Omental fat pad (tissue), 4 donors: Measurements from ENCODE around the gene PACSIN2. TPM values are rescaled to one million over a fixed set of nuclear protein-coding genes. Genes with fewer than 3 reads are reported as not detected.
"Not testable (repeated sequence)": the region's sequence is repeated elsewhere in the genome, so short reads cannot be mapped to it uniquely, and the experiment has no call there.

Experiments used
- ATAC-seq: fragments of 150-250 bp; one replicate; pipeline ENCODE4 v1.9.1; 2016; ENCODE audit warnings: mild to moderate bottlenecking, moderate library complexity; ENCODE audit not compliant: low FRiP score
- DNase-seq: peaks from one replicate; pipeline ENCODE4 v3.0.0-alpha.2; 2019; ENCODE audit warnings: low spot score
- total RNA-seq, 4 donors: library from RNA; depleted of rRNA; stranded (reverse); fragments of >200 nt; gene quantifications; one replicate each; pipeline ENCODE4 v1.1.0, GENCODE V29; 2016
- TF ChIP-seq, protein P1 (sequence below), 3 donors: fragments of 450-650 bp; IDR thresholded peaks; one replicate each; pipeline ENCODE4 v1.5.1; 2016 to 2017; ENCODE audit warnings: antibody characterized with exemption in 3 of 3, mild to moderate bottlenecking in 3 of 3, moderate library complexity in 2 of 3

Gene PACSIN2
- total RNA-seq, 4 donors from 2014 or later = 39.0 to 111 (median 51.3) TPM

DNA sequence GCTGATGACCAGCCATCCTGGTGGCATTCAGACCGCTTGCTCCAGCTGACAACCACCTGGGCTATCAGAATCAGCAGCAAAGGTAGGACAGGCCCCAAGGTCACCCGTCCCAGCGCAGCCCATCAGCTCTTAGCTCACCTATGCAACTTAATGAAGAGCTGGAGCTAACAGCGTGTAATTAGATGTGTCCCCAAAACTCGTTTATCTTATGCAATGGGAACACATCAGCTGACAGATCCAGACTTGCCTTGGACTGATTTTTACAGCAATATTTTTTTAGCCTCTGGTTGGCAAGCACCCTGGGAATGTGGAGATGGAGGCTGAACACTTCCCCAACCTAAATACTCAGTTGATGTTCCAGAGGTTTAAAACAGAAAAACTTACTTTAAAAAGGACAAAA, 76.0 kb downstream of the PACSIN2 start:
- TF ChIP-seq, protein P1, sequence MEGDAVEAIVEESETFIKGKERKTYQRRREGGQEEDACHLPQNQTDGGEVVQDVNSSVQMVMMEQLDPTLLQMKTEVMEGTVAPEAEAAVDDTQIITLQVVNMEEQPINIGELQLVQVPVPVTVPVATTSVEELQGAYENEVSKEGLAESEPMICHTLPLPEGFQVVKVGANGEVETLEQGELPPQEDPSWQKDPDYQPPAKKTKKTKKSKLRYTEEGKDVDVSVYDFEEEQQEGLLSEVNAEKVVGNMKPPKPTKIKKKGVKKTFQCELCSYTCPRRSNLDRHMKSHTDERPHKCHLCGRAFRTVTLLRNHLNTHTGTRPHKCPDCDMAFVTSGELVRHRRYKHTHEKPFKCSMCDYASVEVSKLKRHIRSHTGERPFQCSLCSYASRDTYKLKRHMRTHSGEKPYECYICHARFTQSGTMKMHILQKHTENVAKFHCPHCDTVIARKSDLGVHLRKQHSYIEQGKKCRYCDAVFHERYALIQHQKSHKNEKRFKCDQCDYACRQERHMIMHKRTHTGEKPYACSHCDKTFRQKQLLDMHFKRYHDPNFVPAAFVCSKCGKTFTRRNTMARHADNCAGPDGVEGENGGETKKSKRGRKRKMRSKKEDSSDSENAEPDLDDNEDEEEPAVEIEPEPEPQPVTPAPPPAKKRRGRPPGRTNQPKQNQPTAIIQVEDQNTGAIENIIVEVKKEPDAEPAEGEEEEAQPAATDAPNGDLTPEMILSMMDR (IDR thresholded peaks at IDR 0.05) = no peak
- ATAC-seq (no peak), DNase-seq (no peak)

DNA sequence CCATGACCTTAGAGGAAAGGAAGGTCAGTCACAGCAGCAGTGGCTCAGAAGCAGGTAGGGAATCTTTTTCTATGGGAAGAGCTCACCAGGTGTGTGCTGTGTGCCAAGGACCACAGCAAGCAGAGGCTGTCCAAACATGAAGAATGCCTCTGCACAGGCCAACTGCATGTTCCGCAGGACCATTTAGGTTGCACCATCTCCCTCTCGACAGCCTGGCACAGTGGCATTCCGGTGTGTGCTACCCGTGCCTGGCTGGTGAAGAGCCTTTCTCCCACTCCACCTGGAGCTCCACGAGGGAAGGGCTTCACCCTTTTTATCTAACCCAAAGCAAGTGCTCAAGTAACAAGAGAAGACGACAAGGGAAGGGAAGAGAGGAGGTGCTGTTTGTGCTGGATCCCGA, 76.5 kb downstream of the PACSIN2 start:
- ATAC-seq = no peak
- TF ChIP-seq, protein P1 (IDR thresholded peaks at IDR 0.05) = no peak
- no peak for DNase-seq

DNA sequence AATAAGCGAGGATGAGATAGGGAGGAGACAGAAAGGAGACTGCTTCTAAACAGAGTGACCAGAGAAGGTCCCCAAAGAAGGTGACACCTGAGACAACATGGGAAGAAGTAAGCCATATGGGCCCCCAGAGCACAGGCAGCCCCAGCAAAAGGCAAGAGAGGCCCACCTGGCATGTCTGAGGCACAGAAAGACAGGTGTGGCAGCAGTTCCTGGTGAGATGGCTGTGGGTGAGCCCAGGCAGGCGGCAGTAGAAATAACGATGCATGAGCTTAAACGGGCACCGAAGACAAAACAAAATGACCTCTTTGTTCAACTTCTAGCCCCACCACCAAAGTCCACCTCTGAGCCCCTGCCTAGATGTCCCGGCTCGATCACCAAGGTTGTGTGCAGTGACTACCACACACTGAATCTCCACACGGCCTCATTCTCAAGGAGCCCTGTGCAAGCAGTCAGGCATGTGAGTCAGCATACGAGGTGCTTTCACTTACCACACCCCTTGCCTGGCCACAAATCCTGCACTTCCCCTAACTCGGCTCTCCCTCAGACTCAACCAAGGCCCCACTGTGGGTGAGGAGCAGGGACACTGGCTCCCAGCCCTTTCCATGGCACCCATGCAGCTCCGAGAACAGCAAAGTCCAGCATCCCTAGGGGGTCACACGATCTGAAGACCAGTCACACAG, 77.6 kb downstream of the PACSIN2 start:
- TF ChIP-seq, protein P1 (IDR thresholded peaks at IDR 0.05) = no peak
- ATAC-seq (peak; percentile 62), DNase-seq (no peak)

DNA sequence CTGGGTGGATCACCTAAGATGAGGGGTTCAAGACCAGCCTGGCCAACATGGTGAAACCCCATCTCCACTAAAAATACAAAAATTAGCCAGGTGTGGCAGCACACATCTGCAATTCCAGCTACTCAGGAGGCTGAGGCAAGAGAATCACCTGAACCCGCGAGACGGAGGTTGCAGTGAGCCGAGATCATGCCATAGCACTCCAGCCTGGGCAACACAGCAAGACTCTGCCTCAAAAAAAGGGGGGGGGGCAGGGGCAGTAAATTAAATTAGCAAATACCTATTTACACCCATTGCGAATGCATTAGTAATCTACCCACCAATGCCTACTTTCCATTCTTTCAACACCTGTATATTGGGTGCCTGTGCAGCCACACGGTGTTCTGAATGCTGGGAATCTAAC, 78.3 kb downstream of the PACSIN2 start:
- not testable (repeated sequence) for DNase-seq, ATAC-seq

- ATAC-seq (no peak), DNase-seq (no peak)
- TF ChIP-seq, protein P1 (IDR thresholded peaks at IDR 0.05) = no peak
Observed at GRCh38 chr22:42934338-42934737, 80.6 kb downstream of the PACSIN2 start.

- TF ChIP-seq, protein P1 (IDR thresholded peaks at IDR 0.05) = no peak
- no peak for DNase-seq
- ATAC-seq = peak; percentile 38
Observed at GRCh38 chr22:42933485-42934091, 81.4 kb downstream of the PACSIN2 start.

- no peak for ATAC-seq
- TF ChIP-seq, protein P1 (IDR thresholded peaks at IDR 0.05) = no peak
- DNase-seq = no peak
Observed at GRCh38 chr22:42932857-42933484, 82.0 kb downstream of the PACSIN2 start.
